ENCODE results near the gene RNF126.
"Not testable (repeated sequence)": the region's sequence is repeated elsewhere in the genome, so short reads cannot be mapped to it uniquely, and the experiment has no call there.

The RNF126 gene

GRCh38 chr19:611481-611868 lies 51.5 kb downstream of the RNF126 start:
- DNase-seq (ENCODE audit: low read depth in 3 of 3): peak in 2 of 3 experiments; percentile 26 to 43

- peak in 1 of 3 experiments; percentile 39 for DNase-seq (ENCODE audit: low read depth in 3 of 3)
Measured at GRCh38 chr19:610801-611480, 52.1 kb downstream of the RNF126 start.

GRCh38 chr19:610071-610800 lies 52.8 kb downstream of the RNF126 start:
- peak in 1 of 3 experiments; percentile 16 for DNase-seq (ENCODE audit: low read depth in 3 of 3)

- no peak for DNase-seq (ENCODE audit: low read depth in 3 of 3)
Measured at GRCh38 chr19:609004-609346, 54.0 kb downstream of the RNF126 start.

- DNase-seq (ENCODE audit: low read depth in 3 of 3): no peak
Measured at GRCh38 chr19:608155-609003, 54.6 kb downstream of the RNF126 start.

- no peak for DNase-seq (ENCODE audit: low read depth in 3 of 3)
Measured at GRCh38 chr19:607301-608154, 55.5 kb downstream of the RNF126 start.

- DNase-seq (ENCODE audit: low read depth in 3 of 3): not testable (repeated sequence)
Measured at GRCh38 chr19:605061-605971, 57.7 kb downstream of the RNF126 start.

GRCh38 chr19:604355-604754 lies 58.7 kb downstream of the RNF126 start:
- DNase-seq (ENCODE audit: low read depth in 3 of 3): no peak

- not testable (repeated sequence) for DNase-seq (ENCODE audit: low read depth in 3 of 3)
Measured at GRCh38 chr19:603779-604178, 59.2 kb downstream of the RNF126 start.

GRCh38 chr19:603302-603639 lies 59.7 kb downstream of the RNF126 start:
- not testable (repeated sequence) for DNase-seq (ENCODE audit: low read depth in 3 of 3)

- no peak for DNase-seq (ENCODE audit: low read depth in 3 of 3)
Measured at GRCh38 chr19:602391-603301, 60.4 kb downstream of the RNF126 start.

- DNase-seq (ENCODE audit: low read depth in 3 of 3): no peak
Measured at GRCh38 chr19:601790-602189, 61.2 kb downstream of the RNF126 start.

GRCh38 chr19:601310-601709 lies 61.7 kb downstream of the RNF126 start:
- no peak for DNase-seq (ENCODE audit: low read depth in 3 of 3)

All from stimulated activated CD4-positive, alpha-beta T cell treated with anti-CD3 and anti-CD28 coated beads, TNF-alpha, amount 100 ng/mL, for 4 hours (primary cell).